NCI-H748 treated with DMSO at 0.1 percent for 48 hours (cell line): ENCODE measurements around the gene GSTM2.
"Not testable (repeated sequence)": the region's sequence is repeated elsewhere in the genome, so short reads cannot be mapped to it uniquely, and the experiment has no call there.

Source experiments
- DNase-seq: peaks from one replicate; lab custom pipeline; 2025; lab: John Stamatoyannopoulos, UW

Gene GSTM2

DNA sequence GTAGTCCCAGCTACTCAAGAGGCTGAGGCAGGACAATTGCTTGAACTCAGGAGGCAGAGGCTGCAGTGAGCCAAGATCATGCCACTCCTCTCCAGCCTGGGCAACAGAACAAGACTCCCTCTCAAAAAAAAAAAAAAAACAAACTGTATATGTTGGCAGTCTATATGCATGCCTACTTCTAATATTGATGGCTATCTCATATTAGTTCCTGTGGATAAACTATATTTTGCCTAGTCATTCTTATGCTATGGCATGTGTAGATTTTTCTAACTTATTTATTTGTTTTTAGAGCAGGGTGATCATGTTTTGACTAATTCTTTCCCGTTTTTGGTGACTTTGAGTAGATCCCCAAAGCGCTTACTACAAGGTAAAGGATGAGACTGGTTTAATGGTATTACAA, 10.8 kb downstream of the GSTM2 start:
- DNase-seq = not testable (repeated sequence)

DNA sequence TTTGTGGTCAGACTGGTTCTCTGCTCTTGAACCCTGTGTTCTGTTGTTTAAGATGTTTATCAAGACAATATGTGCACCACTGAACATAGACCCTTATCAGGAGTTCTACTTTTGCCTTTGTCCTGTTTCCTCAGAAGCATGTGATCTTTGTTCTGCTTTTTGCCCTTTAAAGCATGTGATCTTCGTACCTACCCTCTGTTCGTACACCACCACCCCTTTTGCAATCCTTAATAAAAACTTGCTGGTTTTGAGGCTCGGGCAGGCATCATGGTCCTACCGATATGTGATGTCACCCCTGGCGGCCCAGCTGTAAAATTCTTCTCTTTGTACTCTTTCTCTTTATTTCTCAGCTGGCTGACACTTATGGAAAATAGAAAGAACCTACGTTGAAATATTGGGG, 16.9 kb downstream of the GSTM2 start:
- DNase-seq = not testable (repeated sequence)

DNA sequence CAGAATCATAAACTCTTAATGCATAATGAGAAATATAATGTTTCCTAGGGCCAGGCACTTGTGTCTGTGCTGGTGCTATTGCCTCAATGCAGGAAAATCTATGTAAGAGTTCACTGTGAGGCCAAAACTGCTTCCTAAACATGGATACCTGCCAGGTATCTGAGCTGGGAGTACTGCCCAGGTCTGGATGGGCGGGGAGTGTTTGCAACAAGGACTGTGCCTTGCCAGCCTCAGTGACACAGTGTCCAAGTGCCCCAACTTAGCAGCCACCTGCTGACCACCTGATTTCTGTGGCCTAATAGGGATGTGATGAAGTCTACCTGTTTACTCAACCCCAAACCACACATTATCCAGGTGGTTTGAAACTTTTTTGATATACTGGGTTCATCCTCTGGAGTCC, 17.5 kb downstream of the GSTM2 start:
- DNase-seq = not testable (repeated sequence)

DNA sequence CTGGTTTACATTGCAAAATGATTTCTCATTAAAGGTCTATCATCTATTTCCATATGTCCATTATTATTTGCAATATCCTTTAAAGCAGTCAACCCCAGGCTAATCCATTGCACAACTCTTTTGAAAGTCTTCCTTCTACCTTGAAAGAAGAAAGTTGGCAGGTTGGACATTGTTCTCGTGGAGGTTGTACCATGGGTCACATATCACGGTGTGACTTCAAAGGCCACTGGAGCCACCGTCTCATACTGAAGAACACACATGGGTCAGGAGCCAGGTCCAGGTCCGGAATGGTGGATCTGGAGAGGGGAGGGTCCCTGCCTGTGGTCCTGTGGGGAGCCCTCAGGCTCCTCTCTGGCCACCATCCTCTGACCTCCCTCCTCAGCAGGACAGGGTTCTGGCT, 18.0 kb downstream of the GSTM2 start:
- not testable (repeated sequence) for DNase-seq

DNA sequence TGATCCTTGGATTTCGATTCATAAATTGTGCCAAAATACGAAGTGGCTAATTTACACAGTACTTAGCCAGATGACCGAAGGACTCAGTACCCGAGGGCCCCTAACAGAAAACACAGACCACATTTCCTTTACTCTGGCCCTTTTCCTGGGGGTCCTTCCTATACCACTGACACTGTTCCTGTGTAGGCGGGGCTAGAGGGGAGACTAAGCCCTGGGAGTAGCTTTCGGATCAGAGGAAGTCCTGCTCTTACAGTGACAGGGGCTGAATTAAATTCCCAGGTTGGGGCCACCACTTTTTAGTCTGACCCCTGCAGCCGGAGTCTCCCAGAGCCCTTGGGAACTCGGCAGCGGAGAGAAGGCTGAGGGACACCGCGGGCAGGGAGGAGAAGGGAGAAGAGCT, 19.3 kb downstream of the GSTM2 start:
- not testable (repeated sequence) for DNase-seq

DNA sequence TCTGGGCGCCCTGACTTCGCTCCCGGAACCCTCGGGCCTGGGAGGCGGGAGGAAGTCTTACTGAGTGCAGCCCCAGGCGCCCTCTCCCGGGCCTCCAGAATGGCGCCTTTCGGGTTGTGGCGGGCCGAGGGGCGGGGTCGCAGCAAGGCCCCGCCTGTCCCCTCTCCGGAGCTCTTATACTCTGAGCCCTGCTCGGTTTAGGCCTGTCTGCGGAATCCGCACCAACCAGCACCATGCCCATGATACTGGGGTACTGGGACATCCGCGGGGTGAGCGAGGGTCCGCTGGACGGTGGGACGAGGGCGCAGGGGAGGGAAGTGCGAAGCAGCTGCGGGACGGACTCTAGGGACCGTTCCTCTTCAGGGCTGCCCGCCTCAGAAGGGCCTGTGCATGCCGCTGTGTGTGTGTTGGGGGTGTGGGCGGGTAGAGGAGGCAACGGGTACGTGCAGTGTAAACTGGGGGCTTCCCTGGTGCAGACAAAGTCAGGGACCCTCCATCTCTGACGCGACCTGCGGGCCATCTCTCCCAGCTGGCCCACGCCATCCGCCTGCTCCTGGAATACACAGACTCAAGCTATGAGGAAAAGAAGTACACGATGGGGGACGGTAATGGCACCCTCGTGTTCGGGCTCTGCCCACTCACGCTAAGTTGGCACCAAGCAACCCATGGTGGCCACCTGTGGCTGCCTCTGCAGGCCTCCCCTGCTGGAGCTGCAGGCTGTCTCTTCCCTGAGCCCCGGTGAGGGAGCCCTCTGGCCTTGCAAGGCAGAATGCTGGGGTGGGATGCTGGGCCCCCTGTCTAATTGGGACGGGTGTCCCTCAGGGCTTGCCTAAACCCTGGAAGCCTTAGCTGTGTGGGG, 20.0 kb downstream of the GSTM2 start, which contains the start of gene GSTM1:
TSS of gene GSTM1 (plus strand) at position 177 of the 859 bp plus-strand sequence. CDS start at position 234, 57 bp downstream.
- DNase-seq = no peak

DNA sequence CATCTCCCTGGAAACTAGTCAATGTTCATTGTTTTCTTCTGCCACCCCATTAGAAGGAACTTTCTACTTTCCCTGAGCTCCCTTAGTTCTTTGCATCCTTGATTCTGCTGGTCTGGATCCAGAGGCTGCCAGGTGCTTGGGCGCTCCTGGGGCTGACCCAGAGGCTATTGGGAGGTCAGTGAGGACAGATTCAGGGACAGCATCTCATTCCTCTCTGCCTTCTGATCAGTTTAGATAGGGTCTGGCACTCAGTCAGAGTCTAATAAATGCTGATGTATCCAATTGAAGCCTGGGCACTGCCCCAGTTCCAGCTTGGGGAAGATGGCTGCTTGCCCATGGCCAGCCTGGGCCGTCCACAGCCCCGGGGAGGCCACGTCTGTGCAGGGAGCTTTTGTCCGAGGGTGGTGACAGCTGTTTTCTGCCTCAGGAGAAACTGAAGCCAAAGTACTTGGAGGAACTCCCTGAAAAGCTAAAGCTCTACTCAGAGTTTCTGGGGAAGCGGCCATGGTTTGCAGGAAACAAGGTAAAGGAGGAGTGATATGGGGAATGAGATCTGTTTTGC, 22.1 kb downstream of the GSTM2 start:
- no peak for DNase-seq

DNA sequence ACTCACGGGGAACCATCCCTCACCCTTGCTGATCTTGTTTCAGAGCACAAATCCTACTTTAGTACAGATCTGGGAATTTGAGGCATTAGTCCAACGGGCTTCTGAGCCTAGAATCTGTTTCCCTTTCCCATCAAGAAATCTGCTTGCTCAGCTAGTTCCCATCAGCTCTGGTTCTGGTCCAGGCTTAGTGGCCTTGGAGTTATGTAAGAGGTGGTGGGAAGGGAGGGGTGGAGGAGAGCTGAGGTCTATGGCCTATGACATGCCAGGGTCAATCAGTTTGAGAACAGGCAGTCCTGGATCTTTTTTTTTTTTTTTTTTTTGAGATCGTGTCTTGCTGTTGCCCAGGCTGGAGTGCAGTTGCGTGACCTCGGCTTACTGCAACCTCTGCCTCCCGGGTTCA, 23.9 kb downstream of the GSTM2 start:
- DNase-seq = no peak

DNA sequence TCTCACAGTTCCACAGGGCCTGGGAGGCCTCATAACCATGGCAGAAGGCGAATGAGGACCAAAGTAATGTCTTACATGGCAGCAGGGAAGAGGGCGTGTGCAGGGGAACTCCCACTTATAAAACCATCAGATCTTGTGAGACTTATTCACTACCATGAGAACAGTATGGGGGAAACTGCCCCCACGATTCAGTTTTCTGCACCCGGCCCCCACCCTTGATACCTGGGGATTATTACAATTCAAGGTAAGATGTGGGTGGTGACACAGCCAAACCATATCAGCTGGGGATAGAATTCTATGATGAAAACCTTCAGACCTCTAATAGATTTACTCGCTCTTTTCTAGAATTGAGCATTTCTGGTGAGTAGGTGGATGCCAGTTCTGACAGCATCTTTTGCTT, 26.5 kb downstream of the GSTM2 start:
- DNase-seq = not testable (repeated sequence)

DNA sequence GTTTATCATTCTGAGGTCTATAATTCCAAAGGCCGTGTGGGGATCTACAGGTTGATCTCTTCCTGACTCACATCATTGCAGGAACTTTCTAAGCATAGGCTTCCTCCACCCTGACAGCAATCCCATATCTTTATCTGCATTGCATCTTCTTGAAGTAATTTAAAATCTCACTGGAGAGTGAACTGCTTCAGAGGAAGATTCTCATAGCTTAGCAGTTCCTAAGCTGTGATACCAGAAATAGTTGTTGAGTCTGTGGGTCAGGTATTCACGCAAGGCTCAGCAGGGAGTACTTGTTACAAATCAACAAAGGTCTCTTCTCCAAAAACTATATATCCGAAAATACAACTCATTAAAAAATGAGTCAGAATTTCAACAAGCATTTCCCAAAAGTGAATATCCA, 27.3 kb downstream of the GSTM2 start:
- not testable (repeated sequence) for DNase-seq

DNA sequence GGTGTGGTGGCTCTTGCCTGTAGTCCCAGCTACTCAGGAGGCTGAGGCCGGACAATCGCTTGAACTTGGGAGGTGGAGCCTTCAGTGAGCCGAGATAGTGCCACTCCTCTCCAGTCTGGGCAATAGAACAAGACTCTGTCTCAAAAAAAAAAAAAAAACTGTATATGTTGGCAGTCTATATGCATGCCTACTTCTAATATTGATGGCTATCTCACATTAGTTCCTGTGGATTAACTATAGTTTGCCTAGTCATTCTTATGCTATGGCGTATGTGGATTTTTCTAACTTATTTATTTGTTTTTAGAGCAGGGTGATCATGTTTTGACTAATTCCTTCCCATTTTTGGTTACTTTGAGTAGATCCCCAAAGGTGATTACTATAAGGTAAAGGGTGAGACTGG, 29.2 kb downstream of the GSTM2 start:
- no peak for DNase-seq

DNA sequence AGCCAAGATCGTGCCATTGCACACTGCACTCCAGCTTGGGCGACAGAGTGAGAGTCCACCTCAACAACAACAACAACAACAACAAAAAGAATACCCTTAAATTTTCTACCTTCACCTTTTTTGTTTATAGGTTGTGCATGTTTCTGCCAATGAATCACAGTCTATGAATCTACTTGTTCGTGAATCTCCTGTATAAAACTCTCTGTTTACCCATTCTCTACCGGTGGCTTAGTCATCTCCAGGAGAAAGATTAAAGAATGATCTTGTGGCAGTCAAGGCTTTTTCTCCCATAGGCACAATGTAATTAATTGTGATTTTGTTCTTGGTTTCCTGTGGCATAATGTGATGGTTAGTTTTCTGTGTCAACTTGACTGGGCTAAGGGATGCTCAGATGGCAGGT, 30.0 kb downstream of the GSTM2 start:
- not testable (repeated sequence) for DNase-seq

DNA sequence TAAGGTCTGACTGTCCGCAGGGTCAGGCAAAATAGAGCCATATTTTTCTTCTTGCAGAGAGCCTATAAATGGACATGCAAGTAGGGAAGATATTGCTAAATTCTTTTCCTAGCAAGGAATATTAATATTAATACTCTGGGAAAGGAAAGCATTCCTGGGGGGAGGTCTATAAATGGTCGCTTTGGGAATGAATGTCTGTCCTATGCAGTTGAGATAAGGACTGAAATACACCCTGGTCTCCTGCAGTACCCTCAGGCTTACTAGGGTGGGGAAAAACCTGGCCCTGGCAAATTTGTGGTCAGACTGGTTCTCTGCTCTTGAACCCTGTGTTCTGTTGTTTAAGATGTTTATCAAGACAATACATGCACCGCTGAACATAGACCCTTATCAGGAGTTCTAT, 35.1 kb downstream of the GSTM2 start:
- not testable (repeated sequence) for DNase-seq

DNA sequence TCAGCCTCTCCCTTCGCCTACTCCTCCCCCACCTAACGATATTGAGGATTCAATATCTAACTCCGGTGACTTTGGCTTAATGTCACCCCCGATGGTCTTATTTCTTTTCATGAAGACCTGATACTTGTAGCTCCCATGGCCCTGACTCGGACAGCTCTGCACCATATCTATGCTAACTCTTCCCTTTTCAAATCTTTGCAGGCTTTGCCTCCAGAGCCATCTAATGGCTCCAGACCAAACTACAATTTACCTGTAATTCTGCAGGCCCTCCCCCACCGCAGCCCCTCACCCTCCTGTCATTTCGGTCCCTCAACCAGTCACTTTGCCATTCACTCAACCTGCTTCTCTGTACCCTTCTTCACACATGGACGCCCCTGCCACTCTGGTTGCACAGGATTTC, 36.3 kb downstream of the GSTM2 start:
- no peak for DNase-seq

DNA sequence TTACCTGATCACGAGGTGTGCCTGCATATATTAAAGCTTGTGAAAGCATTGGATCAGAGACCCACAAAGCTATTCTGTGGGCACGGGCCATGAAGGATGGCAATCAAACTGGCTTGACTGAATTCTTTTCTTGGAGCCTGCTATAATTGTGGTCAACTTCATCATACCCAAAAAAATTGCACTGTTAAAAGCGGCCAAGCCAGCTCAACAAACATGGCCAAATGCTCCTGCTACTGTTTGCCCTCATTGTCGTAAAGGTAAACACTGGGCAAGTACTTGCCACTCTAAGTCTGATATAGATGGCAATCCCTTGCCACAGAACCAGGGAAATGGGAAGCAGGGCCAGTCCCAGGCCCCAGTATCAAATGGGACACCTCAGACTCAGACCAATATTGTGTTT, 37.6 kb downstream of the GSTM2 start:
- DNase-seq = no peak

DNA sequence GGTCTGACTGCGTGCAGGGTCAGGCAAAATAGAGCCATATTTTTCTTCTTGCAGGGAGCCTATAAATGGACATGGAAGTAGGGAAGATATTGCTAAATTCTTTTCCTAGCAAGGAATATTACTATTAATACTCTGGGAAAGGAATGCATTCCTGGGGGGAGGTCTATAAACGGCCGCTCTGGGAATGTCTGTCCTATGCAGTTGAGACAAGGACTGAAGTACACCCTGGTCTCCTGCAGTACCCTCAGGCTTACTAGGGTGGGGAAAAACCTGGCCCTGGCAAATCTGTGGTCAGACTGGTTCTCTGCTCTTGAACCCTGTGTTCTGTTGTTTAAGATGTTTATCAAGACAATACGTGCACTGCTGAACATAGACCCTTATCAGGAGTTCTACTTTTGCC, 41.1 kb downstream of the GSTM2 start:
- not testable (repeated sequence) for DNase-seq

DNA sequence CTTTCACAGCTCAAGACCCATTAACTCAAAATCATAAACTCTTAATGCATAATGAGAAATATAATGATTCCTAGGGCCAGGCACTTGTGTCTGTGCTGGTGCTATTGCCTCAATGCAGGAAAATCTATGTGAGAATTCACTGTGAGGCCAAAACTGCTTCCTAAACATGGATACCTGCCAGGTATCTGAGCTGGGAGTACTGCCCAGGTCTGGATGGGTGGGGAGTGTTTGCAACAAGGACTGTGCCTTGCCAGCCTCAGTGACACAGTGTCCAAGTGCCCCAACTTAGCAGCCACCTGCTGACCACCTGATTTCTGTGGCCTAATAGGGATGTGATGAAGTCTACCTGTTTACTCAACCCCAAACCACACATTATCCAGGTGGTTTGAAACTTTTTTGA, 42.0 kb downstream of the GSTM2 start:
- DNase-seq = not testable (repeated sequence)

DNA sequence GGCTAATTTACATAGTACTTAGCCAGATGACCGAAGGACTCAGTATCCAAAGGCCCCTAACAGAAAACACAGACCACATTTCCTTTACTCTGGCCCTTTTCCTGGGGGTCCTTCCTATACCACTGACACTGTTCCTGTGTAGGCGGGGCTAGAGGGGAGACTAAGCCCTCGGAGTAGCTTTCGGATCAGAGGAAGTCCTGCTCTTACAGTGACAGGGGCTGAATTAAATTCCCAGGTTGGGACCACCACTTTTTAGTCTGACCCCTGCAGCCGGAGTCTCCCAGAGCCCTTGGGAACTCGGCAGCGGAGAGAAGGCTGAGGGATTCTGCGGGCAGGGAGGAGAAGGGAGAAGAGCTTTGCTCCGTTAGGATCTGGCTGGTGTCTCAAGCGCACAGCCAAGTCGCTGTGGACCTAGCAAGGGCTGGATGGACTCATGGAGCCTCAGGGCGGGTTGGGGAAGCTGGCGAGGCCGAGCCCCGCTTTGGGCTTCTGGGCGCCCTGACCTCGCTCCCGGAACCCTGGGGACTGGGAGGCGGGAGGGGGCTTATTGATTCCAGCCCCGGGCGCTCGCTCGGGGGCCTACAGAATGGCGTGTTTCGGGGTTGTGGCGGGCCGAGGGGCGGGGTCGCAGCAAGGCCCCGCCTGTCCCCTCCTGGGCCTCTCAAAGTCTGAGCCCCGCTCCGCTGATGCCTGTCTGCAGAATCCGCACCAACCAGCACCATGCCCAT, 43.9 kb downstream of the GSTM2 start, which contains the start of gene GSTM5:
TSS of gene GSTM5 (plus strand) at position 659 of the 728 bp plus-strand sequence. CDS start at position 721, 62 bp downstream.
- DNase-seq = not testable (repeated sequence)

DNA sequence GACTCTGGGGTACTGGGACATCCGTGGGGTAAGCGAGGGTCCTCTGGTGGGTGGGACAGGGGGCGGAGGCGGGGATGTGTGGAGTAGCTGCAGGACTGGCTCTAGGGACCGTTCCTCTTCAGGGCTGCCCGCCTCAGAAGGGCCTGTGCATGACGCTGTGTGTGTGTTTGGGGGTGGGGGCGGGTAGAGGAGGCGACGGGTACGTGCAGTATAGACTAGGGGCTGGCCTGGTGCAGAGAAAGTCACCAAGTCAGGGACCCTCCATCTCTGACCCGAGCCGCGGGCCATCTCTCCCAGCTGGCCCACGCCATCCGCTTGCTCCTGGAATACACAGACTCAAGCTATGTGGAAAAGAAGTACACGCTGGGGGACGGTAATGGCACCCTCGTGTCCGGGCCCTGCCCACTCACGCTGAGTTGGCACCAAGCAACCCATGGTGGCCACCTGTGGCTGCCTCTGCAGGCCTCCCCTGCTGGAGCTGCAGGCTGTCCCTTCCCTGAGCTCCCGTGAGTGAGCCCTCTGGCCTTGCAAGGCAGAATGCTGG, 44.5 kb downstream of the GSTM2 start:
- DNase-seq = no peak

DNA sequence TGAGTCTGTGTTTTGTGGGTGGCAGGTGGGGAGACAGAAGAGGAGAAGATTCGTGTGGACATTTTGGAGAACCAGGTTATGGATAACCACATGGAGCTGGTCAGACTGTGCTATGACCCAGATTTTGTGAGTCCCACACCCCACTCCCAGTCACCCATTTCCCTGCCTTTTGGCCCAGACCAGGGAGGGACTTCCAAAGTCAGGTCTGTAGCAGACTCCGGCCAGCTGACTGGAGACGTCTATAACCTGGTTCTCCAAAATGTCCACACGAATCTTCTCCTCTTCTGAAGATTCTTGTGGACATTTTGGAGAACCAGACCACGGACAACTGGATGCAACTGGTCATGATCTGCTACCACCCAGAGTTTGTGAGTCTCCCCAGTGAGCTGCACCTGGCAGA, 45.8 kb downstream of the GSTM2 start:
- DNase-seq = no peak

DNA sequence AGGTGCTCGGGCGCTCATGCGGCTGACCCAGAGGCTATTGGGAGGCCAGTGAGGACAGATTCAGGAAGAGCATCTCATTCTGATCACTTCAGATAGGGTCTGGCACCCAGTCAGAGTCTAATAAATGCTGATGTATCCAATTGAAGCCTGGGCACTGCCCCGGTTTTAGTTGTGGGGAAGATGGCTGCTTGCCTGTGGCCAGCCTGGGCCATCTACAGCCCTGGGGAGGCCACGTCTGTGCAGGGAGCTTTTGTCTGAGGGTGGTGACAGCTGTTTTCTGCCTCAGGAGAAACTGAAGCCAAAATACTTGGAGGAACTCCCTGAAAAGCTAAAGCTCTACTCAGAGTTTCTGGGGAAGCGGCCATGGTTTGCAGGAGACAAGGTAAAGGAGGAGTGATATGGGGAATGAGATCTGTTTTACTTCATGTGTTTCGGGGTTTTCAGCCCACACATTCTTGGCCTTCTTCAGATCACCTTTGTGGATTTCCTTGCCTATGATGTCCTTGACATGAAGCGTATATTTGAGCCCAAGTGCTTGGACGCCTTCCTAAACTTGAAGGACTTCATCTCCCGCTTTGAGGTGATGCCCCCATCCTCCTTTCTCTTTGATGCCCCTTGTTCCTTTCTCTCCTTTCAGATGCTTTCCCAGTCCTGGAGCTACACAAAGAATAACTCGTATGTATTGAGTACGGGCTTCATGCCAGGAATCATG, 47.0 kb downstream of the GSTM2 start:
- DNase-seq = no peak

DNA sequence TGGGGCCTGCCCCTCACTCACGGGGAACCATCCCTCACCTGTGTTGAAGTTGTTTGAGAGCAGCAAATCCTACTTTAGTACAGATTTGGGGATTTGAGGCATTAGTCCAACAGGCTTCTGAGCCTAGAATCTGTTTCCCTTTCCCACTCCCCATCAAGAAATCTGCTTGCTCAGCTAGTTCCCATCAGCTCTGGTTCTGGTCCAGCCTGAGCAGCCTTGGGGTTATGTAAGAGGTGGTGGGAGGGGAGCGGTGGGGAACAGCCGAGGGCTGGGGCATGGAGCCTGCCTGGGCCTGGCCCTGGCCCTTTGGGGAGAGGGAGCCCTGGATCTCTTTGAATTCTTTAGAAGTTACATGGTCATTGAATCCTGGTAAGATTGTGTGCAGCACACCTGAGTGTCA, 48.3 kb downstream of the GSTM2 start:
- DNase-seq = no peak
